KMS-11 (cell line): ENCODE results near the gene TENT4B.
A peak's percentile ranks its signal among the peaks of the same experiment; 100 is the strongest.

ENCODE experiments used
- H2AFZ ChIP-seq: fragments of 200-600 bp; sonication (generic); 2 replicates; pipeline ENCODE4 v1.6.1; 2016; ENCODE audit warnings: antibody characterized with exemption, mixed run types, low read depth
- H3K27ac ChIP-seq: fragments of 200-600 bp; sonication (generic); 2 replicates; pipeline ENCODE4 v1.6.1; 2016; ENCODE audit warnings: mild to moderate bottlenecking, mixed run types
- H3K27me3 ChIP-seq: fragments of 200-600 bp; sonication (generic); 2 replicates; pipeline ENCODE4 v1.6.1; 2017; ENCODE audit warnings: mild to moderate bottlenecking, low read depth, mixed run types, moderate library complexity; ENCODE audit not compliant: insufficient read depth
- H3K36me3 ChIP-seq: fragments of 200-600 bp; sonication (generic); 2 replicates; pipeline ENCODE4 v1.6.1; 2017; ENCODE audit warnings: mild to moderate bottlenecking, mixed run types; ENCODE audit not compliant: insufficient read depth
- H3K4me1 ChIP-seq: fragments of 200-600 bp; sonication (generic); 2 replicates; pipeline ENCODE4 v1.6.1; 2016; ENCODE audit warnings: mild to moderate bottlenecking, low read depth, mixed run types; ENCODE audit not compliant: poor library complexity, severe bottlenecking
- H3K4me2 ChIP-seq: fragments of 200-600 bp; sonication (generic); 2 replicates; pipeline ENCODE4 v1.7.0; 2016; ENCODE audit warnings: mild to moderate bottlenecking, mixed run types
- H3K4me3 ChIP-seq: fragments of 200-600 bp; sonication (generic); IDR thresholded peaks from 2 replicates; pipeline ENCODE4 v1.6.1; 2017; ENCODE audit warnings: low read depth, low read length, mixed read lengths; ENCODE audit not compliant: insufficient read depth
- H3K79me2 ChIP-seq: fragments of 200-600 bp; sonication (generic); 2 replicates; pipeline ENCODE4 v1.6.1; 2016; ENCODE audit warnings: low read depth, mixed run types; ENCODE audit not compliant: insufficient read depth
- H3K9ac ChIP-seq: fragments of 200-600 bp; sonication (generic); 2 replicates; pipeline ENCODE4 v1.6.1; 2016; ENCODE audit warnings: mild to moderate bottlenecking, mixed run types
- H4K20me1 ChIP-seq: fragments of 200-600 bp; sonication (generic); 2 replicates; pipeline ENCODE4 v1.6.1; 2016; ENCODE audit warnings: mild to moderate bottlenecking, mixed run types; ENCODE audit not compliant: insufficient read depth
- TF ChIP-seq, protein P1 (sequence below): fragments of 200-600 bp; sonication (generic); conservative IDR thresholded peaks from 2 replicates; pipeline ENCODE4 v1.6.1; 2017; ENCODE audit warnings: low read depth, mild to moderate bottlenecking, antibody characterized with exemption, low read length, moderate library complexity, mixed read lengths

TENT4B gene

DNA sequence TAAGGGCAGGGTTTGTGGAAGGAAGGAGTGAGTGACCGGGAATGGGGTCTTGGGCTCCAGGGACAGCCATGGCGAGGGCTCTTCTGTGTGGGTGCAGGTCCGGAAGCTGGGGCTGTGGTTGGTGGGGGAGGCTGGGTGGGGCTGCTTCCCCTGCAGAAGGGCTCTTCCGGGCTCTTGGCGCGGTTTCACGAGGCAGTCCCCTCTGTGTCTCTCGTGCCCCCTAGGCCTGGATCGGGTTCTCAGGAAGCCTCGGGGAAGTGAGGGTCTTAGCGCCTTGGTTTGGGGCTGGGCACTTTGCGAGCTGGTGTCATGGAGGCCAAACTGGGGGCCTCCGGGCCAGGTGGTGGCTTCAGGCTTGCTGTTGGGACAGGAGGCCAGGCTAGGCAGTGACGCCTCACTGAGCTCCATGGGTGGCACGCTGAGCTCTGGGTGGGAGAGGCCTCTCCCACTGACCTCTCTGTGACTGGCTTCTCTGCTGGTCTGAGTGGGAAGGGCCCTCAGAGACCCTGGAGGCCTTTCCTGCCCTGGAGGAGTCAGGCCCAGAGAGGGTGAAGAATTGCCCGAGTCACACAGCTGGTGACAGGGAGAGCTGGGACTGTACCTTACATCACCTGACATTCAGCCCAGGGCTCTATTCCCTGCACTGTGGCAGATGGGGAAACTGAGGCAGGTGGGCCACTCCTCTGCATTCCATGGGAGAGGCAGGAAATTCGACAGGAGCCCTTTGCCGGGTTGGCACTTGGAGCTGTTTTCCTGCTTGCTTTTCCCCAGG lies 121.4 kb downstream of the TENT4B start:
- no peaks in the 10 kb centered on the region for H4K20me1 ChIP-seq
- peaks cover 14% of the 10 kb centered on the region; the same call in 1 of the 2 replicates for H3K79me2 ChIP-seq
- H3K27ac ChIP-seq, result peak overlapping the region; percentile 77
- no peaks in the 10 kb centered on the region for H3K27me3 ChIP-seq
- peaks cover 31% of the 10 kb centered on the region for H3K4me1 ChIP-seq
- H3K4me2 ChIP-seq, result peak overlapping the region; percentile 78
- H2AFZ ChIP-seq, result peak overlapping the region; percentile 44; the same call in 1 of the 2 replicates
- no peaks in the 10 kb centered on the region for H3K36me3 ChIP-seq
- TF ChIP-seq, protein P1, sequence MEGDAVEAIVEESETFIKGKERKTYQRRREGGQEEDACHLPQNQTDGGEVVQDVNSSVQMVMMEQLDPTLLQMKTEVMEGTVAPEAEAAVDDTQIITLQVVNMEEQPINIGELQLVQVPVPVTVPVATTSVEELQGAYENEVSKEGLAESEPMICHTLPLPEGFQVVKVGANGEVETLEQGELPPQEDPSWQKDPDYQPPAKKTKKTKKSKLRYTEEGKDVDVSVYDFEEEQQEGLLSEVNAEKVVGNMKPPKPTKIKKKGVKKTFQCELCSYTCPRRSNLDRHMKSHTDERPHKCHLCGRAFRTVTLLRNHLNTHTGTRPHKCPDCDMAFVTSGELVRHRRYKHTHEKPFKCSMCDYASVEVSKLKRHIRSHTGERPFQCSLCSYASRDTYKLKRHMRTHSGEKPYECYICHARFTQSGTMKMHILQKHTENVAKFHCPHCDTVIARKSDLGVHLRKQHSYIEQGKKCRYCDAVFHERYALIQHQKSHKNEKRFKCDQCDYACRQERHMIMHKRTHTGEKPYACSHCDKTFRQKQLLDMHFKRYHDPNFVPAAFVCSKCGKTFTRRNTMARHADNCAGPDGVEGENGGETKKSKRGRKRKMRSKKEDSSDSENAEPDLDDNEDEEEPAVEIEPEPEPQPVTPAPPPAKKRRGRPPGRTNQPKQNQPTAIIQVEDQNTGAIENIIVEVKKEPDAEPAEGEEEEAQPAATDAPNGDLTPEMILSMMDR, result no peak
- peak overlapping the region; percentile 90 for H3K9ac ChIP-seq
- no peak overlapping the region for H3K4me3 ChIP-seq

- Histone ChIP-seq H3K79me2 (peaks cover 18% of the 10 kb centered on the region; the same call in 1 of the 2 replicates), H3K4me1 (peaks cover 31% of the 10 kb centered on the region), H3K27ac (peak overlapping the region; percentile 77; the same call in 1 of the 2 replicates), H3K27me3 (no peaks in the 10 kb centered on the region), H3K4me2 (peak overlapping the region; percentile 78), H2AFZ (no peak overlapping the region), H3K4me3 (no peak overlapping the region), H3K36me3 (no peaks in the 10 kb centered on the region), H3K9ac (peak overlapping the region; percentile 90; the same call in 1 of the 2 replicates), H4K20me1 (no peaks in the 10 kb centered on the region)
- TF ChIP-seq, protein P1, result no peak
Measured at GRCh38 chr16:50275098-50275415, 122.0 kb downstream of the TENT4B start.

DNA sequence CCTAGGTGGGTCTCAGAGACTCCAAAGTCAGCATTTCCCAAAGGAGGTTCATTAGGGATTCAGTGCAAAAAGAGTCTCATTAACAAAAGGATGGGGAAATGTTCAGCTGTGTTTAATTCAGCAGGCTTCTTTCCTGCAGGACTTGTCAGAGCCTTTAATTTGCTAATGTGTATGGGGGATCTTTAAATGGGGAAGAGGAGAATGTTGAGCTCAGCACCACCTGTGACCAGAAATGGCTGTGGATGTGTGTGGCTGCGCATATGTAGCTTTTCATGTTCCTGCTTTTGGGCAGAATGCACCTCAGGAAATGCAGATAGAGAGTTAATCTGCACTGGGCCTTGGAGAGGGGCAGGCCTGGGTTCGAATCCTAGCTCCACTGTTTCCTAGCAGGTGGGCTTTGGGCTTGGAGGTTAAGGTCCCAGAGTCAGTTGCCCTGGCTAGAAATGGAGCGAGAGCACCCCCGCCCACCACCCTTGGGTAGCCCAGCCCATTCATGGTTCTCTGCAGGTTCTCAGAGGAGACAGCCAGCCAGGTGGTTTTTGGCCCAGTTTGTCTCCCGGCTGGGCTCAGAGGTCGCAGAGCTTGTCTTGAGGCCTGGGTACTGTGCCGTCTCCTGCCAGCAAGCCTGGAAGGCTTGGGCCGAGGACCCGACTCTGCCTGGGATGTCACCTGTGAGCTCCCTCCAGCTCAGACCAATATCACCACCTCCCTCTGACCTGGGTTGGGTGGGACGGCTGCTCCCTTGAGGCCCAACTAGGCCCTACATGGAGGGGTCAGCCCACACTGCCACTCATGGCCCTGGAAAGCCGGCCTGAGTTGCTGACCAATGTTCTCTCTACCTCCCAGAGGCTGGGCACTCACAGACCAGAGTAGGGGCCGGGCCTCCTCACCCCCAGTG lies 122.6 kb downstream of the TENT4B start:
- Histone ChIP-seq H3K79me2 (peaks cover 25% of the 10 kb centered on the region; the same call in 1 of the 2 replicates), H3K27me3 (no peaks in the 10 kb centered on the region), H3K4me3 (no peak overlapping the region), H3K36me3 (no peaks in the 10 kb centered on the region), H3K27ac (no peak overlapping the region; the same call in 1 of the 2 replicates), H3K9ac (no peak overlapping the region; the same call in 1 of the 2 replicates), H2AFZ (no peak overlapping the region), H3K4me2 (peak overlapping the region; percentile 78; the same call in 1 of the 2 replicates), H3K4me1 (peaks cover 34% of the 10 kb centered on the region), H4K20me1 (no peaks in the 10 kb centered on the region)
- TF ChIP-seq, protein P1, result no peak

DNA sequence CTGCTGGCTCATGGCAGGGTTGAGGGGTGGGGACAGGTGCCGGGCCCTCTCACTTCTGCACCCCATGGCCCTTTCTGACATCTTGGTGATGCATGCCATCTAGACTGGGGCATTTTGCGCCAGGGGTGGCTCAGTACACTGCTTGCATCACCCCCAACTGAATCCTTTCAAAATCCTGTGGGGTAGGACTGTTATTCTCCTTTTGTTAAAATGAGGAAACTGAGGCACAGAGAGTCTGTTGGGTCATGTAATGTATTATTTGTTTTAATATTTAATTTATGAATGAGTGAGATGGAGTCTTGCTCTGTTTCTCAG lies 123.2 kb downstream of the TENT4B start:
- H4K20me1 ChIP-seq, result no peaks in the 10 kb centered on the region
- H3K4me2 ChIP-seq, result no peak overlapping the region
- H3K4me1 ChIP-seq, result peaks cover 38% of the 10 kb centered on the region
- no peak overlapping the region for H3K4me3 ChIP-seq
- no peaks in the 10 kb centered on the region for H3K36me3 ChIP-seq
- TF ChIP-seq, protein P1, result no peak
- H3K79me2 ChIP-seq, result peaks cover 30% of the 10 kb centered on the region; the same call in 1 of the 2 replicates
- no peaks in the 10 kb centered on the region for H3K27me3 ChIP-seq
- no peak overlapping the region for H2AFZ ChIP-seq
- H3K27ac ChIP-seq, result no peak overlapping the region
- H3K9ac ChIP-seq, result no peak overlapping the region
